ENCODE results near the gene SAAL1. TPM values are rescaled to one million over a fixed set of nuclear protein-coding genes. Genes with fewer than 3 reads are reported as not detected.

Gene SAAL1
- total RNA-seq, 2 experiments from 2014 or later = 24.0 to 27.0 TPM

DNA sequence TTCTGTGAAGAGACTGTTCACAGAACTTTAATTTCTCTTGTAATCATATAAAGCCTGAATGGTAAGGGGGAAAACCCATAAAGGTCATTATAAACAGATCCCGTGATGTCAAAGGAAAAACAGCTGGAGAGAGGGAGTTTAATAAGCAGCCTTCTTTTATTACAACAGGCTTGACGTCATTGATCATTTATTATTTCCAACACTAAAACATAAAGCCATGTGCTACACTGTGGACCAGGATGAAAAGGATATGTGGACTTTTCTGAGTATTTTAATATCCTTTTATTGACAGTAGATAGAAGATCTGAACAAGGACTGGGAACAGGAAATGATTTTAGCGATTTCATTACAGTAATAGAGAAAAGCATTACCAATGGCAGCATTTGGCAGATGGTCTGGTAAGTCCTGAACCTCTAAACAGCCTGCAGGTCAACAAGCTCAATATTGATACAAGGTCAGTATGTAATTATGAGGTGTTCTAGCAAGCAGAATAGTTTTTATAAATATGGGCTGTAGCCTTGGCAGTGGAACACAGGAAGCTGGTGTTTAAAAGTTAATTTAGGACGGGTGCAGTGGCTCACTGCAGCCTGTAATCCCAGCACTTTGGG, 34.7 kb downstream of the SAAL1 start:
- Mint-ChIP-seq H3K36me3 (no peaks in the 10 kb centered on the region), H3K27me3 (no peaks in the 10 kb centered on the region), H3K4me1 (peaks cover 8% of the 10 kb centered on the region), H3K4me3 (no peak overlapping the region), H3K9me3 (no peaks in the 10 kb centered on the region), H3K27ac (no peak overlapping the region)
- POLR2A ChIA-PET = no interaction called here
- no peak for ATAC-seq (ENCODE audit: low read depth)
- no peak for DNase-seq

DNA sequence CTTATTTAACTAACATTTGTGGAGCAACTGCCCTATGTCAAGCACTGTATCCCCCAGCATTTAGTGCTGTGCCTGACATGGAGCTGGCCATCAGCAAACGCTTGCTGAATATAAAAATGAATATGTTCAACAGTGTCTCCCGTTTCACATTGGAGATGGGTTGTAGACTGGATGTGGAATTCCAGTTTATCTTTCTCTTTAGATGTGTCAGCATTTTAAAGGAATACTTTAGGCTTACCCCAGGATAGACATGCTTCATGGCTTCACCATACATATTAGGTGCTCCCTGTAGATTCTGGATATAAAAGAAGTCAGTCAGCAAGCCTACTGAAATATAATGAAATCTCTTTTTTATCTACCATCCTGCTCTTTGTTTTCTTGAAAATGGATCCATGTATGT, 38.5 kb downstream of the SAAL1 start:
- POLR2A ChIA-PET = no interaction called here
- no peaks in the 10 kb centered on the region for H3K36me3 Mint-ChIP-seq
- no peaks in the 10 kb centered on the region for H3K4me1 Mint-ChIP-seq
- DNase-seq = no peak
- H3K27ac Mint-ChIP-seq = no peak overlapping the region
- H3K27me3 Mint-ChIP-seq = no peaks in the 10 kb centered on the region
- H3K4me3 Mint-ChIP-seq = no peak overlapping the region
- no peaks in the 10 kb centered on the region for H3K9me3 Mint-ChIP-seq
- no peak for ATAC-seq (ENCODE audit: low read depth)

DNA sequence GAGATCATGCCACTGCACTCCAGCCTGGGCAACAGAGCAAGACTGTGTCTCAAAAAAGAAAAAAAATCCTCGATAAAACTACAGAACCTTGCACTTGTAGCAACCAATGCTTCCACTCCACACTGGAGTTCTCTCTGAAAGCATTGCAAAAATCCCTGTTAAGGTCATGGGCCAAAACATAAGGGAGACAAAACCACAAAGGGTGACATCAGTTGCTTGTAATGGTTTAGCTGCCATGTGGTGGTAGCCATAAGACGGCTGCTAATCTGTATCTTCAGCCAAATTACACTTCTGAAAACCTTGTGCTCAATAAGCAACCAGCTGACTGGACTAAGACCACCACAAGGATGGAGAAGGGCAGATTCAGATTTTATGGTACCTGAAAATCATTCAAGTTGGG, 39.3 kb downstream of the SAAL1 start:
- H3K9me3 Mint-ChIP-seq = no peaks in the 10 kb centered on the region
- no peaks in the 10 kb centered on the region for H3K36me3 Mint-ChIP-seq
- H3K4me3 Mint-ChIP-seq = no peak overlapping the region
- H3K4me1 Mint-ChIP-seq = no peaks in the 10 kb centered on the region
- ATAC-seq (ENCODE audit: low read depth) (no peak), DNase-seq (no peak)
- POLR2A ChIA-PET = no interaction called here
- no peak overlapping the region for H3K27ac Mint-ChIP-seq
- no peaks in the 10 kb centered on the region for H3K27me3 Mint-ChIP-seq

DNA sequence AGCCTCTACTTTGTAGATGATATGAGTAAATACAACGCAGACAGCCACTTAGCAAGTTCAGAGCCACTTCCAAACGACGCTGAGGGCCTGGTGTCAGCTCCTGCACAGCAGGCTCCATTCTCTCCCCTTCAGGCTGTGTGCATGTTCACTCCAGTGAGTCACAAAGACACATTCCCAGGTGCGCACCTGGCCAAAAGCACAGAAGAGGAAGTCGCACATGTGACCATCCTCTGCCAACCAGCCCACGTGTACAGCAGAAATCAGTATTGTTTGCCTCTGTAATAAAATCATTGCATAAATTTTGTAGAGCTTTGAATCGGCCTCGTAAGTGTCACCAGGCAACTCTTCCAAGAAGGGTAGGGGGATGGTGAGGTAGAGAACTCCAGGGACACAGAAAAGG, 40.3 kb downstream of the SAAL1 start:
- no peak for DNase-seq
- Mint-ChIP-seq H3K27me3 (no peaks in the 10 kb centered on the region), H3K27ac (no peak overlapping the region), H3K4me3 (no peak overlapping the region), H3K36me3 (no peaks in the 10 kb centered on the region), H3K4me1 (no peaks in the 10 kb centered on the region), H3K9me3 (no peaks in the 10 kb centered on the region)
- POLR2A ChIA-PET = no interaction called here
- ATAC-seq (ENCODE audit: low read depth) = no peak

DNA sequence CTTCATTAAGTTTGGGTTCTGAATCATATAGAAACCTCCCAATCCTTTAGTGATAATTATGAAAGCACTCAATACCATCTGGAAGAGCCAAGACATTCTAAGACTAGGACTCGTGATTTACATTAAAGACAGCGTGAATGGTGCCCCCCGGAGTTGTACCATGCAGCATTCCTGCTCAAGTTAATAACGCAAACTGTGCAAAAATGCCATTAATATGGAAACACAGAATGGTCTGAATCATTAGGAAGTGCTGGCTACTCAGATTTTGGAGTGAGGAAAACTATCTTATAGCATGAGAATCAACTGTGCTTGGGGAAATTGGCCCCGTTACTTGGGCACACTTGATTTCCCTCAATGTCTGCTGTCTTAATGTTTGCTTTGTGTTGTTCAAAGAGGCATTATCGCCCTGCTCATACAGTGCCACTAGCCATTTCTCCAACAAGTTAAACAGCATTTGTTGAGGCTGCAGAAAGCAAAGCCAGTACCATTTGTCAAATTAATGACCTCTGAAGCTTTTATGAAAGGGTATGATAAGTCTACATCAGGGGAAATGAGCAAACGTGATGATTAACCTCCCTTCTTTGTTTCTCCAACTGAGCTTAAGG, 41.3 kb downstream of the SAAL1 start:
- Mint-ChIP-seq H3K27ac (no peak overlapping the region), H3K9me3 (no peaks in the 10 kb centered on the region), H3K27me3 (no peaks in the 10 kb centered on the region), H3K4me1 (no peaks in the 10 kb centered on the region), H3K36me3 (no peaks in the 10 kb centered on the region), H3K4me3 (no peak overlapping the region)
- ATAC-seq (ENCODE audit: low read depth) (no peak), DNase-seq (no peak)
- POLR2A ChIA-PET = no interaction called here

DNA sequence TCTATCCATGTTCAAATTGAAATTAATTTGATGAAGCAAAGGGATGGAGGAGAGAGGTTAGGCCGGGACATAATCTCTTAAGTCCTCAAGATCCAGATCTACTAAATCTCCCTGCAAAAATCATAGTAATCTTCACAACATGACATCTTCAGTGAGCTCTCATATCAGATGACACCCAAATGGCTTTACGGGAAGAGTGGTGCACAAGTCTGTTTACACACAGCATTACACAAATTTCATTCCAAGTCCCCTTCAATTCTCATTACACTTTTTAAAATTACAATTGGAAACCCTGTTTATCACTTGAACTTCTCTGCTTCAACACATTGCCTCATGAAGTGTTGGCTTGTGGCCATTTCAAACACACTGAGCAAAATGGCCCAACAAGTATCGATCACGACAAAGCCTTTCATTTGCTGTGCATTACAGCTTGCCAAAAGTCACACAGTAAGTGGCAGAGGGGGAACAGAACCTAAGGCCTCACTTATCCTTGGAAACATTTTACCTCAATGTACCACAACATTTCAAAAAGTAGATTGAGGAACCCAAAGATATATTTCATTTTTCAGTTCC, 41.9 kb downstream of the SAAL1 start:
- Mint-ChIP-seq H3K36me3 (no peaks in the 10 kb centered on the region), H3K27me3 (no peaks in the 10 kb centered on the region), H3K4me3 (no peak overlapping the region), H3K9me3 (no peaks in the 10 kb centered on the region), H3K4me1 (no peaks in the 10 kb centered on the region), H3K27ac (no peak overlapping the region)
- POLR2A ChIA-PET = no interaction called here
- DNase-seq (no peak), ATAC-seq (ENCODE audit: low read depth) (no peak)

DNA sequence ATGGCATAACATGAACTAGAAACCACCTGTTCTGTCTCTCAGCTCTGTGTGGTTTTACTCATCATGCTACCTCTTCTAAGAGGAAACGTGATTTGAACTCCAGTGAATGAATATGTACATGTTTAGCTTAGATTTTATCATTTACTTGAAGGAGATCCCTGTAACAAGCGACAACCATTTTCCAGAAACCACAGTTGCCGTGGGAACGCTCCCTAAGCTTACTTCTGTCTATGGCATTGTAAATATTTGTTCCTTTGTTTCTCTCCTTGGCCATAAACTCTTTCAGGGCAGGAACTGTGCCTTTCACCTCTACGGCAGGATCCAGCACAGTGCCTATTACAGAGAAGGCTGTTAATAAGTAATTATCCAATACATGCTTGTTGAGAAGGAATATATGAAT, 42.8 kb downstream of the SAAL1 start:
- no peak for ATAC-seq (ENCODE audit: low read depth)
- H3K4me3 Mint-ChIP-seq = no peak overlapping the region
- H3K36me3 Mint-ChIP-seq = no peaks in the 10 kb centered on the region
- no peaks in the 10 kb centered on the region for H3K4me1 Mint-ChIP-seq
- POLR2A ChIA-PET = no interaction called here
- H3K27ac Mint-ChIP-seq = no peak overlapping the region
- H3K9me3 Mint-ChIP-seq = no peaks in the 10 kb centered on the region
- DNase-seq = no peak
- no peaks in the 10 kb centered on the region for H3K27me3 Mint-ChIP-seq

DNA sequence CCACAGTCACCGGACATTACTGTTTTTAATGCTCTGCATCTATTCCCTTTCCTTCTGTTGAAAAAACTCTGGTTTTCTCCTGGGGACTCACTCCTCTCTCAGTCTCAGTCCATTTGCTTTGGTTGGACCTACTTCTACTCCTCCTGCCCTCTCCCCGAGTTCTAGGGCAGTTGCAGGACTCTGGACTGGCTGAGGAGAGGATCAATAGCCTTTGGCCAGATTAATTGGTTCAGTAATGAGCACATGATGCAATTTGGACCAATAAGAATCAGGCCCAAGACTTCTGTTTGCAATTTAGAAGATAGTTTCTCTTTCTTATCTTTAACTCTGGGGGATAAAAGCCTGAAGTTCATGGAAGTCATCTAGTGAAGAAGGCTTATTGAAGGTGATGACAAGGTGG, 44.5 kb downstream of the SAAL1 start:
- H3K4me1 Mint-ChIP-seq = no peaks in the 10 kb centered on the region
- H3K9me3 Mint-ChIP-seq = no peaks in the 10 kb centered on the region
- POLR2A ChIA-PET = no interaction called here

DNA sequence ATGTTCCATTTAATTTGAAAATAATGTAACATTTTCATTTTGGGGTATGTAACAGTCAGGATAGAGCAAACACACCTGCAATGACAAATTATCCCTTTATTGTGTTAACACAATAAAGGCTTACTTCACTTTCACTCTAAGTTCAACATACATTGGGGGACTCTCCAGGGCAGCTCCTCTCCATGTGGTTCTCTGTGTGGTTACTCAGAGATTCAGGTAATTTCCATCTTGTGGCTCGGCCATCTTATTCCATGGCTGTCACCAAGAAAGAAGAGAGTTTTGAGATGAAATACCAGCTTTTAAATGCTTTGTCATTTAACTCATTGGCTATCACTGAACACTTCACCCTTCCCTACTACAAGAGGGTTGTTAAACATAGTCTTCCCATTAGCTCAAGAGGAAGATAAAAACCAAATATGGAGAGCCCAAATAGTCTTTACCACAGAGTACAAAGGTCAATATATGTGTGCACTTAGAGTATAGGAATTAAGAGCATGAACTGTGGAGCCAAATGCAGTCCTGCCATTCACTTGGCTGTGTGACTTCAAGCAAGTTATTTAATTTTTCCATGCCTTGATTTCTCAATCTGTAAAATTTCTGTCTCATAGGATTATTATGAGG, 49.2 kb downstream of the SAAL1 start:
- Mint-ChIP-seq H3K4me3 (no peak overlapping the region), H3K27ac (no peak overlapping the region), H3K27me3 (no peaks in the 10 kb centered on the region), H3K9me3 (no peaks in the 10 kb centered on the region), H3K4me1 (no peaks in the 10 kb centered on the region), H3K36me3 (peaks cover 1% of the 10 kb centered on the region)
- no peak for ATAC-seq (ENCODE audit: low read depth)
- DNase-seq = no peak
- POLR2A ChIA-PET = no interaction called here

More for the DNA sequence above, 44.5 kb downstream of the SAAL1 start:
- ATAC-seq (ENCODE audit: low read depth) (no peak), DNase-seq (no peak)
- Mint-ChIP-seq H3K27me3 (no peaks in the 10 kb centered on the region), H3K4me3 (no peak overlapping the region), H3K27ac (no peak overlapping the region), H3K36me3 (peaks cover 1% of the 10 kb centered on the region)

DNA sequence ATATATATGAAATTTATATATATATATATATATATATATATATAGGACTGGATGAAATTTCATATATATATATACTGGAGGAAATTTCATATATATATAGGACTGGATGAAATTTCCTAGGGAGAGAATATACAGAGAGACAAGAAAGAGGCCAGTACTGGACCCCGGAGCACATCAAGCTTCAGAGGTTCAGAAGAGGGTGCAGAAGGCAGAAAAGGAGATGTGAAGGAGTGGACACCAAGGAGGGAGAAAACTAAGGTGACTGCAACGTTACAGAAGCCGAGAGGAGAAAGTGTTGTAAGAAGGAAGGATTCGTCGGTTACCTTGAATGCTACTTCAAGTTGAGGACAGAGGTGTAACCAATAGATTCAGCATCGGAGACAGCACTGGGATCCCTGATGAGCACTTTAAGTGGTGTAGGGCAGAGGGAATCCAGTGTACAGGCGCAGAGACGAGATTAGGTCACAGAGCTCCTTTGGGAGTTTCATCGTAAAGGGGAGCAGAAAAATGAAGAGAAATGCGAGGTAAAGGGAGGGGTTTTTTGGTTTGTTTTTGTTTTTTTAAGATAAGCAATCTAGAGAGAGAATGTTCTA, 51.3 kb downstream of the SAAL1 start:
- Mint-ChIP-seq H3K4me1 (peaks cover 2% of the 10 kb centered on the region), H3K36me3 (peaks cover 1% of the 10 kb centered on the region), H3K27ac (no peak overlapping the region), H3K9me3 (no peaks in the 10 kb centered on the region), H3K4me3 (no peak overlapping the region), H3K27me3 (no peaks in the 10 kb centered on the region)
- DNase-seq (no peak), ATAC-seq (ENCODE audit: low read depth) (peak; percentile 42)
- POLR2A ChIA-PET = no interaction called here

DNA sequence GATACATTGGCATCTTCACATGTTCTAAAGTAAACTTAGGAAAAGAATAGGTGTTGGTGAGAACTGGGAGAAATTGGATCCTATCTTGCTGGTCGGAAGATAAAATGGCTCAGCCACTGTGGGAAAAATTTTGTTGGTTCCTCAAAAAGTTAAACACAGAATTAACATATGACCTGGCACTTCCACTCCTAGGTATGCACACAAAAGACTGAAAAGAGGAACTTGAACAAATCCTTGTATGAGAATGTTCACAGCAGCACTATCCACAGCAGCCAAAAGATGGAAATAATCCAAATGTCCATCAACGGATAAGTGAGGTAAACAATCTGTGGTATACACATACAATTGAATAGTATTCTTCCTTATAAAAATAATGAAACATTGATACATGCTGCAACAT, 55.0 kb downstream of the SAAL1 start:
- Mint-ChIP-seq H3K4me1 (peaks cover 2% of the 10 kb centered on the region), H3K9me3 (peaks cover 2% of the 10 kb centered on the region), H3K27ac (no peak overlapping the region), H3K36me3 (no peaks in the 10 kb centered on the region), H3K4me3 (no peak overlapping the region), H3K27me3 (peaks cover 24% of the 10 kb centered on the region)
- DNase-seq (no peak), ATAC-seq (ENCODE audit: low read depth) (no peak)
- POLR2A ChIA-PET = no interaction called here

DNA sequence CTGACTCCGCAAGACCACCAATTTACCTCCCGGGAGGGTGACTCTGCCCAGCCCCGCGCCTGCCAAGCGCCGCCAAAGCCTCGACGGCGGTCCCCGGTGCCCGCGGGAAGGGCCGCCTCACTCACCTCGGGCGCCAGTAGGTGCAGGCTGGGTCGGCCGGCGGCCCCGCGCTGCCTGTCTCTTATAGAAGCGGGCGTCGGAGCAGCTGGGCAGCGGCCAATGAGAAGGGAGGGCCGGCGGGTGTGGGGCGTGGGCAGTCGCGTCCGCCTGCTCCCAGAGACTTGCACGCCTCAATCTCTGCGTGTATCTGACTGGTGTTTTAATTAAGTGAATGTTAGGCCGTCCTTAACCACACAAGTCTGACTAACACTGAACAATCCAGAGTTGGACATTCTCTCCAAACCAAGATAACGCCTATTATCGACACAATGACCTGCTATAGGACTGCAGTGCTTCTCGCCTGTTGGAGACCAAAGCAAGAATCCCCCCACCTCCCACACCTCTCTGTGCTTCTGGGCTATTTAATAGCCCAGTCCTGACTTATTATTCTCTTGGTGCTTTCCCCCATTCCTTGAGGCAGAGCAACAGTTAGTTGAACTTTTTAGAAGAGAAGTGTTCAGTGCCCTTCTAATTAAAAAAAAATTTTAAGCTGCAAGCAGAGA, 59.6 kb downstream of the SAAL1 start, which contains the start of gene TPH1:
Gene TPH1 (minus strand): TSS at position 154 of the 662 bp plus-strand sequence. CDS start 5,507 bp downstream, outside the sequence.
- Mint-ChIP-seq H3K27ac (no peak within 1 kb of the TSS), H3K4me3 (no peak within 1 kb of the TSS), H3K9me3 (peaks cover 2% of the 10 kb centered on the region), H3K4me1 (peaks cover 2% of the 10 kb centered on the region), H3K27me3 (peaks cover 54% of the 10 kb centered on the region), H3K36me3 (no peaks in the 10 kb centered on the region)
- ATAC-seq (ENCODE audit: low read depth) (no peak), DNase-seq (no peak)
- POLR2A ChIA-PET = no interaction called here

DNA sequence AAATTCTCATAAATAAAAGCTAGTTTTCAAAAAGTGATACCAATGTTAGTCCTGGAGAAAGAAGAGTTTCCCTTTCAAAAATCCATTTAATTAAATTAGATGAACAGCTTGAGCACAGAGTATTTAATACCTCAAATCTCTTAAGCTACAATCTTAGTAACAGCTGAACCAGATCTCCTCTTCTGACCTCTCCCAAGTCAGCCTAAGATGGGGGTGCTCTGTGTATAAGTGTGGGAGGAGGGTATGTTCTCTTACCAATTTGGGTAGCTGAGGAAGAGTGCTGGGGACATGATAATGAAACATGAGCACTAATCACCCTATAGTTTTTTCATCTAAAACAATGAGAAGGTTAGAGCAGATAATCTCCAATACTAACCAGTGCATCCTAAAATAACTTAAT, 69.4 kb downstream of the SAAL1 start:
- Mint-ChIP-seq H3K27me3 (peaks cover 4% of the 10 kb centered on the region), H3K4me3 (no peak overlapping the region), H3K4me1 (no peaks in the 10 kb centered on the region), H3K9me3 (no peaks in the 10 kb centered on the region), H3K27ac (no peak overlapping the region), H3K36me3 (no peaks in the 10 kb centered on the region)
- POLR2A ChIA-PET = no interaction called here
- no peak for ATAC-seq (ENCODE audit: low read depth)
- no peak for DNase-seq

Measured in activated naive CD8-positive, alpha-beta T cell treated with anti-CD3 and anti-CD28 coated beads, Interleukin-2, amount 10 ng/mL, durations not matched to agents 7 days and 5 days (primary cell).